Omental fat pad (tissue), 4 donors: Measurements from ENCODE around the gene INTS1. TPM values are rescaled to one million over a fixed set of nuclear protein-coding genes. Genes with fewer than 3 reads are reported as not detected.

Experiments used
- ATAC-seq: fragments of 150-250 bp; one replicate; pipeline ENCODE4 v1.9.1; 2016; ENCODE audit warnings: mild to moderate bottlenecking, moderate library complexity; ENCODE audit not compliant: low FRiP score
- DNase-seq: peaks from one replicate; pipeline ENCODE4 v3.0.0-alpha.2; 2019; ENCODE audit warnings: low spot score
- total RNA-seq, 4 donors: library from RNA; depleted of rRNA; stranded (reverse); fragments of >200 nt; gene quantifications; one replicate each; pipeline ENCODE4 v1.1.0, GENCODE V29; 2016
- TF ChIP-seq, protein P1 (sequence below), 3 donors: fragments of 450-650 bp; IDR thresholded peaks; one replicate each; pipeline ENCODE4 v1.5.1; 2016 to 2017; ENCODE audit warnings: antibody characterized with exemption in 3 of 3, mild to moderate bottlenecking in 3 of 3, moderate library complexity in 2 of 3

Gene INTS1
- total RNA-seq, 4 donors from 2014 or later = 22.4 to 39.4 (median 32.0) TPM

DNA sequence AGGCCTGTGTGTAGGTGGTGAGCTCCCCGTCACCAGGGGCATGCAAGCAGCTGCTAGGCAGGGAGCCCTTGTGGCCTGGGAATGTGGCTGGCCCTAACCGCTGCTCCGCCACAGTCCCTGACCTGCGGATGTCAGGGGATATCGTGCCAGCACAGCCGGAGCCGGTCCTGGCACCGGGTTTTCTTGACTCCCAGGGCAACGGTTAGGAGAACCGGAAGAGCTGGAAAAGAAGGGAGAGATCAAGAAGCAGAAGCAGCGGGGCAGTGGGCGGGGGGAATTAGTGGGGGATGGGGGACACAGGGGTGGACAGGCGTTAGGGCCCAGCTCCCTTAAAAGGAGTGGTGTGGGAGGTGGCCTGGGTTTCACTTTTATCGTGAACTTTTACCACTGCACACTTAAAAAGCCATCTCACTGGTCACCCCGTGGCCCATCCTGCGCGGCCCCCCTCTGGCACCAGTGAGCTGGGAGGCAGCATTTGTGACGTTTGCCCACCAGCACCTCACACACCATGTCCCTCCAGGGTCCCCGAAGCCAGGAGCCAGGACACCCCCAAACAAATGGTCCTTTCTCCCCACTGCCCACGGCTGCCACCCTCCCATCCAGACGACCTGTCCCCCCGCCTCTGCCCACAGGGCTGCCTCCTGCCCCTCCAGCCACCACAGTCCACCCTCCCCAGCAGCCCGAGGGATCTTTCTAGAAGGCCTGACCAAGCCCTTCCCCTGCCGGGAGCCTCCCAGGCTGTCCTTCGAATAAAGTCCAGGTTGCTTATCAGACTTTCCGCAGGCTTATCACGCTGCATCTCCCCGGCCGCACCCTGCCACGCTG, 43.2 kb downstream of the INTS1 start:
- TF ChIP-seq, protein P1, sequence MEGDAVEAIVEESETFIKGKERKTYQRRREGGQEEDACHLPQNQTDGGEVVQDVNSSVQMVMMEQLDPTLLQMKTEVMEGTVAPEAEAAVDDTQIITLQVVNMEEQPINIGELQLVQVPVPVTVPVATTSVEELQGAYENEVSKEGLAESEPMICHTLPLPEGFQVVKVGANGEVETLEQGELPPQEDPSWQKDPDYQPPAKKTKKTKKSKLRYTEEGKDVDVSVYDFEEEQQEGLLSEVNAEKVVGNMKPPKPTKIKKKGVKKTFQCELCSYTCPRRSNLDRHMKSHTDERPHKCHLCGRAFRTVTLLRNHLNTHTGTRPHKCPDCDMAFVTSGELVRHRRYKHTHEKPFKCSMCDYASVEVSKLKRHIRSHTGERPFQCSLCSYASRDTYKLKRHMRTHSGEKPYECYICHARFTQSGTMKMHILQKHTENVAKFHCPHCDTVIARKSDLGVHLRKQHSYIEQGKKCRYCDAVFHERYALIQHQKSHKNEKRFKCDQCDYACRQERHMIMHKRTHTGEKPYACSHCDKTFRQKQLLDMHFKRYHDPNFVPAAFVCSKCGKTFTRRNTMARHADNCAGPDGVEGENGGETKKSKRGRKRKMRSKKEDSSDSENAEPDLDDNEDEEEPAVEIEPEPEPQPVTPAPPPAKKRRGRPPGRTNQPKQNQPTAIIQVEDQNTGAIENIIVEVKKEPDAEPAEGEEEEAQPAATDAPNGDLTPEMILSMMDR (IDR thresholded peaks at IDR 0.05) = no peak
- DNase-seq = no peak
- ATAC-seq = no peak

GRCh38 chr7:1459920-1460820, 44.0 kb downstream of the INTS1 start:
- ATAC-seq (no peak), DNase-seq (no peak)
- TF ChIP-seq, protein P1 (IDR thresholded peaks at IDR 0.05) = no peak

DNA sequence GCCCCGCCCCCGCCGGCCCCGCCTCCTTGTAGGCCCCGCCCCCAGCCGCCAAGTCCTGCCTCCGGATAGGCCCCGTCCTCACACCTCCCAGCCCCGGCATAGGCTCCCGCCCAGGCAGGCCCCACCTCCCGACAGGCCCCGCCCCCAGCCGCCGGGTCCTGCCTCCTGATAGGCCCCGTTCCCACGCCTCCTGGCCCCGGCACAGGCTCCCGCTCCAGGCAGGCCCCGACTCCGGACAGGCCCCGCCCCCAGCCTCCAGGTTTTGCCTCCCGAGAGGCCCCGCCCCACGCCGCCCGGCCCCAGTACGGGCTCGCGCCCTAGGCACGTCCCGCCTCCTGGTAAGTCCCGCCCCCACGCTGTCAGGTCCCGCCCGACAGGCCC, 44.7 kb downstream of the INTS1 start:
- ATAC-seq = peak; percentile 97
- TF ChIP-seq, protein P1 (IDR thresholded peaks at IDR 0.05) = no peak
- peak; percentile 96 for DNase-seq

DNA sequence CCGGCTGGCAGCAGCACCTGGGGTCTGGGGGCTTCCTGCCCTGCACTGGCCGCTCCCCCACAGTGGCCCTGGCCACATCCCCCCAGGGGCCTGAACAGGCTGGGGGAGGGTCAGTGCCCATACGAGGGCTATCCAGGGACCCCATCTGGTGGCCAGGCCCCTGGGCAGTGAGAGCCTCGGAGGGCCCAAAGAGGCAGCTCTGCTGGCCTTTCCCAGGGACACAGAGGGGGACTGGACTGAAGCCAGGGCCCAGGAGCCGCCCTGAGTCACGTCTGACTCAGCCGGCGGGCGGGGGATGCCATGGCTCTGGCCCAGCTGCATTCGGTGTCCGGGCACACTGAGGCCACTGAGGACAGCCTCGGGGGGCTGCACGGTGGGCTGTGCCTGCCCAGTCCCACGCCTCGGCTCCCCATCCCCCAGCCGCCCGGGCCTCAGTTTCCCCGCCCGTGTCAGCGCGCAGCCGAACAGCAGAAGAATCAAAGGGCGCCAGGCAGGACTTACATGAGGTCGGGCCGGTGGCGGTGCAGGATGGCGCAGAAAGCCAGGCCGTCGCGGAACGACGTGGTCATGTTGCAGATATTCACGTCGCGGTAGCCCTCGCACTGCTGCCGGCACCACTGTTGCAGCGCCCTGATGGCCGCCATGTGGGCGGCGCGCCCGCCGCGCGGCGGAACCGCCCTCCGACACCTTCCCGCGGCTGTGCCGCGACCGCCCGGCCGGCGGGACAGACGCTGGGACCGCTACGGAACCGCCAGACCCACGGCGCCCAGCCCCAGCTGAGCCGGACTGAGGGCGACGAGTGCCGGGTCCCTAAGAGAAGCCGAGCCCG, 45.3 kb downstream of the INTS1 start, which contains the start of gene MICALL2:
TSS of gene MICALL2 (minus strand) at position 788 of the 829 bp plus-strand sequence. CDS start at position 644, 144 bp downstream.
- DNase-seq (peak; percentile 56), ATAC-seq (peak; percentile 68)
- TF ChIP-seq, protein P1 (IDR thresholded peaks at IDR 0.05) = no peak

DNA sequence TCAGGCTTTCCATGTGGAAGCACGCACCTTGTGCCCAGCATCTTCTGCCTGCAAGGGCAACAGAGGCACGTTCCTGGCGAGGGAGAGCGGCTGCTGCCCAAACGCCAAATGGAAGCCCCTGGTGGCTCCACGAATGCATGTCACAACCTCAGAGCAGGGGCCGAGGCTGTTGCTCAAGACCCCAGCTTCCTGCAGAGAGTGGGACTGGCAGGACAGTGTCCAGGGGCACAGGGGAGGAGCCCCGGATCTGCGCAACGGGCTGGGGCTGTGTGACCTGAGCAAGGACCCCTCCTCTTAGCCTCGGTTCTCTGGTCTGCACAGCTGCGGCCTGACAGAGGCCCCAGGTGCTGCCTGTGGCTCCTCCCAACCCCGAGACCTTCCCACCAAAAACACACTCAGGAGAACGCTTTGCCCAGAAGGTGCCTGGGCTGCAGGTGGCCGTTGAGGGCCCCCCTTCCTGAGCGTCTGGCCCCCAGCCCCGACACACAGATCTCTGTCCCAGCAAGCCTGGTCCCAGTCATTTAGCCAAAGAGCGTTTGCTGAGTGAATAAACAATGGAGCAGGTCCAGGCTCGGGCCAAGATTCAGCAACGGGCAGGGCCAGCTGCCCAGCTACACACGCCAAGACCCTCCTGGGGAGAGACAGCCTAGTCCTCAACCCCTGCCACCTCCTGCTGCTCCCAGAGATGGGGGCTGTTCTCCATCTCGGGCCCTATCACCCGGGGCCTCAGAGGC, 46.1 kb downstream of the INTS1 start:
- DNase-seq (no peak), ATAC-seq (no peak)
- TF ChIP-seq, protein P1 (IDR thresholded peaks at IDR 0.05) = no peak
